OCI-LY1 (cell line): ENCODE results near the gene RHBDL3.

ENCODE experiments used
- EZH2 ChIP-seq: fragments of 200-600 bp; sonication (generic), shearing (Covaris generic); IDR thresholded peaks from 2 replicates; pipeline ENCODE4 v1.8.0; 2017; ENCODE audit warnings: borderline replicate concordance, mixed run types, mild to moderate bottlenecking, antibody characterized with exemption, low read length, moderate library complexity, mixed read lengths
- TF ChIP-seq, protein P1 (sequence below): fragments of 200-600 bp; sonication (generic), shearing (Covaris generic); IDR thresholded peaks from 2 replicates; pipeline ENCODE4 v1.5.1; 2017; ENCODE audit warnings: mild to moderate bottlenecking, antibody characterized with exemption, low read length, moderate library complexity, mixed read lengths

DNA sequence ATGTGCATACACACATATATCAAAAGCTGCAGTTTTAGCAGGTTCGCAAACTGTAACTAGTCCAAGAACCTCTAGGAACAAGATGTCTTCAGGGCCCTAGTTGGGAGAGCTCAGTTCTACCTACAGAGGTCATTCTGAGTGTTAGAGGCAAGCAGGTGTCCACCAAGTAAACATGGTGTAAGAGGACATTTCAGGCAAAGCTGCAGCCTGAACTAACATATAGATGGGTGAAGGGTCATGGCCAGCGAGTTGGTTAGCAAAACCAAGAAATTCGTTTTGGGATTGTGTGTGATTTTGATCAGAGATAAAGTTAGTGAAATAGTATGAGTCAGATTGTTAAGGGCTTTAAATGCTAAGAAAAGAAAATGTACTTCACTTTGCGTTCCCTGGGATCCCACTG is 51.7 kb downstream of the RHBDL3 start:
- TF ChIP-seq, protein P1, sequence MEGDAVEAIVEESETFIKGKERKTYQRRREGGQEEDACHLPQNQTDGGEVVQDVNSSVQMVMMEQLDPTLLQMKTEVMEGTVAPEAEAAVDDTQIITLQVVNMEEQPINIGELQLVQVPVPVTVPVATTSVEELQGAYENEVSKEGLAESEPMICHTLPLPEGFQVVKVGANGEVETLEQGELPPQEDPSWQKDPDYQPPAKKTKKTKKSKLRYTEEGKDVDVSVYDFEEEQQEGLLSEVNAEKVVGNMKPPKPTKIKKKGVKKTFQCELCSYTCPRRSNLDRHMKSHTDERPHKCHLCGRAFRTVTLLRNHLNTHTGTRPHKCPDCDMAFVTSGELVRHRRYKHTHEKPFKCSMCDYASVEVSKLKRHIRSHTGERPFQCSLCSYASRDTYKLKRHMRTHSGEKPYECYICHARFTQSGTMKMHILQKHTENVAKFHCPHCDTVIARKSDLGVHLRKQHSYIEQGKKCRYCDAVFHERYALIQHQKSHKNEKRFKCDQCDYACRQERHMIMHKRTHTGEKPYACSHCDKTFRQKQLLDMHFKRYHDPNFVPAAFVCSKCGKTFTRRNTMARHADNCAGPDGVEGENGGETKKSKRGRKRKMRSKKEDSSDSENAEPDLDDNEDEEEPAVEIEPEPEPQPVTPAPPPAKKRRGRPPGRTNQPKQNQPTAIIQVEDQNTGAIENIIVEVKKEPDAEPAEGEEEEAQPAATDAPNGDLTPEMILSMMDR, result no peak
- TF ChIP-seq EZH2, result no peak
